Sigmoid colon (tissue), 7 donors: ENCODE data around the gene JAG2. TPM values are rescaled to one million over a fixed set of nuclear protein-coding genes. Genes with fewer than 3 reads are reported as not detected.

Experiments
- DNase-seq: peaks from one replicate; pipeline ENCODE4 v3.0.0-alpha.2; 2019
- H3K27ac ChIP-seq, 4 donors: fragments of 200-600 bp; sonication (generic); one replicate each; pipeline ENCODE4 v1.5.1; 2016 to 2019; ENCODE audit warnings: mild to moderate bottlenecking in 1 of 4
- H3K27me3 ChIP-seq, 3 donors: fragments of 200-600 bp; sonication (generic); one replicate each; pipeline ENCODE4 v1.5.1; 2019; ENCODE audit warnings: mild to moderate bottlenecking in 1 of 3
- H3K36me3 ChIP-seq, 4 donors: fragments of 200-600 bp; sonication (generic); one replicate each; pipeline ENCODE4 v1.5.1; 2016 to 2019
- H3K4me1 ChIP-seq, 4 donors: fragments of 200-600 bp; sonication (generic); one replicate each; pipeline ENCODE4 v1.5.1; 2017 to 2019
- H3K4me3 ChIP-seq, 4 donors: fragments of 200-600 bp; sonication (generic); one replicate each; pipeline ENCODE4 v1.5.1; 2017 to 2019; ENCODE audit warnings: mild to moderate bottlenecking in 2 of 4, moderate library complexity in 1 of 4
- H3K9me3 ChIP-seq, 4 donors: fragments of 200-600 bp in 3 of 4; sonication (generic) in 3 of 4; one replicate each; pipeline versions ENCODE4 v1.5.1 to v1.6.1; 2013 to 2019
- CTCF ChIP-seq, 4 experiments: fragments of 450-650 bp in 3 of 4; fragments of 200-600 bp in 1 of 4; IDR thresholded peaks; one replicate each; pipeline ENCODE4 v1.5.1; 2016 to 2019; ENCODE audit warnings: antibody characterized with exemption in 4 of 4, mild to moderate bottlenecking in 3 of 4, moderate library complexity in 2 of 4
- EP300 ChIP-seq, 4 donors: sonication (generic); formaldehyde crosslinking; IDR thresholded peaks; one replicate each; pipeline ENCODE4 v1.6.1; 2017; ENCODE audit warnings: antibody characterized with exemption in 4 of 4
- POLR2A ChIP-seq, 2 donors: fragments of 450-650 bp; IDR thresholded peaks; one replicate each; pipeline ENCODE4 v1.6.1; 2016; ENCODE audit warnings: antibody characterized with exemption in 2 of 2, mild to moderate bottlenecking in 2 of 2, moderate library complexity in 2 of 2
- POLR2AphosphoS5 ChIP-seq, 4 donors: sonication (generic); formaldehyde crosslinking; IDR thresholded peaks; one replicate each; pipeline ENCODE4 v1.6.1; 2017; ENCODE audit warnings: antibody characterized with exemption in 4 of 4
- whole genome bisulfite sequencing, 2 donors: extraction: QIAGEN DNeasy Blood & Tissue Kit; methylation state at CpG; one replicate each; pipeline ENCODE4 v1.1.7; 2013; 5-methylcytosine and 5-hydroxymethylcytosine counted together
- intact Hi-C: fragments of 100-400 bp; cut with DNase I; formaldehyde crosslinking; loops from one replicate; pipeline ENCODE4 v1.15.1; 2023
- polyA plus RNA-seq, 3 donors: library from polyadenylated mRNA; stranded (reverse); fragments of 200-250 nt; gene quantifications; one replicate each; pipeline ENCODE4 v1.2.3, GENCODE V29; 2013
- total RNA-seq, 4 donors: library from RNA; depleted of rRNA; stranded (reverse); fragments of >200 nt; gene quantifications; one replicate each; pipeline ENCODE4 v1.1.0, GENCODE V29; 2016
- donor health status: healthy with polysubstance abuse.
- donor health status: Bipolar disorder and iron deficiency.
- donor health status: healthy.

JAG2 gene
- total and polyA plus RNA-seq, 7 donors: 0.60 to 12.3 (median 3.2) TPM

- peaks cover 4 to 58% (median 36%) of the 10 kb centered on the region in 3 donors for H3K27me3 ChIP-seq
- no peak overlapping the region for H3K27ac ChIP-seq
- H3K36me3 ChIP-seq: no peaks in the 10 kb centered on the region
- TF ChIP-seq EP300 (IDR thresholded peaks at IDR 0.05): no peak
- no peak for TF ChIP-seq POLR2A (IDR thresholded peaks at IDR 0.05)
- TF ChIP-seq POLR2AphosphoS5 (IDR thresholded peaks at IDR 0.05): no peak
- TF ChIP-seq CTCF (IDR thresholded peaks at IDR 0.05): no peak
- no peak overlapping the region for H3K4me3 ChIP-seq
- WGBS, 2 donors: 77 to 88% methylated on average over 32 of the region's 32 CpGs
- H3K9me3 ChIP-seq: no peaks in the 10 kb centered on the region
- intact Hi-C loops: no loop called here
- no peak for DNase-seq
- H3K4me1 ChIP-seq: peaks cover 0 to 19% (median 16%) of the 10 kb centered on the region in 4 donors
Measured at GRCh38 chr14:105165761-105166485, 2.7 kb downstream of the JAG2 start.

GRCh38 chr14:105165134-105165704 lies 3.4 kb downstream of the JAG2 start:
- Histone ChIP-seq H3K4me3 (no peak overlapping the region), H3K27ac (no peak overlapping the region), H3K4me1 (peaks cover 0 to 19% (median 14%) of the 10 kb centered on the region in 4 donors), H3K36me3 (no peaks in the 10 kb centered on the region), H3K9me3 (no peaks in the 10 kb centered on the region), H3K27me3 (peaks cover 4 to 51% (median 33%) of the 10 kb centered on the region in 3 donors)
- TF ChIP-seq POLR2AphosphoS5 (IDR thresholded peaks at IDR 0.05) (no peak), POLR2A (IDR thresholded peaks at IDR 0.05) (no peak), EP300 (IDR thresholded peaks at IDR 0.05) (no peak), CTCF (IDR thresholded peaks at IDR 0.05) (no peak)
- no peak for DNase-seq
- intact Hi-C loops: no loop called here
- 36 to 56% methylated on average over 10 of the region's 10 CpGs for WGBS, 2 donors

GRCh38 chr14:105163040-105163742 lies 5.4 kb downstream of the JAG2 start:
- DNase-seq: no peak
- Histone ChIP-seq H3K4me1 (peaks cover 0 to 14% (median 8%) of the 10 kb centered on the region in 4 donors), H3K4me3 (no peak overlapping the region), H3K27ac (no peak overlapping the region), H3K9me3 (no peaks in the 10 kb centered on the region), H3K27me3 (peaks cover 0 to 37% (median 20%) of the 10 kb centered on the region in 3 donors), H3K36me3 (no peaks in the 10 kb centered on the region)
- TF ChIP-seq CTCF (IDR thresholded peaks at IDR 0.05): no peak
- TF ChIP-seq EP300 (IDR thresholded peaks at IDR 0.05): no peak
- no peak for TF ChIP-seq POLR2AphosphoS5 (IDR thresholded peaks at IDR 0.05)
- no peak for TF ChIP-seq POLR2A (IDR thresholded peaks at IDR 0.05)
- WGBS, 2 donors: 82 to 86% methylated on average over 18 of the region's 18 CpGs
- intact Hi-C loops: no loop called here

GRCh38 chr14:105162669-105162979 lies 6.0 kb downstream of the JAG2 start:
- TF ChIP-seq POLR2A (IDR thresholded peaks at IDR 0.05) (no peak), CTCF (IDR thresholded peaks at IDR 0.05) (no peak), POLR2AphosphoS5 (IDR thresholded peaks at IDR 0.05) (no peak), EP300 (IDR thresholded peaks at IDR 0.05) (no peak)
- intact Hi-C loops: no loop called here
- Histone ChIP-seq H3K9me3 (no peaks in the 10 kb centered on the region), H3K36me3 (no peaks in the 10 kb centered on the region), H3K4me1 (peaks cover 0 to 8% (median 5%) of the 10 kb centered on the region in 4 donors), H3K4me3 (no peak overlapping the region), H3K27ac (no peak overlapping the region), H3K27me3 (peaks cover 0 to 33% (median 16%) of the 10 kb centered on the region in 3 donors)
- WGBS, 2 donors: 93 to 96% methylated on average over 2 of the region's 2 CpGs
- DNase-seq: no peak
